CD4-positive, alpha-beta T cell treated with Interleukin-4 for 4 hours (primary cell): ENCODE data around the gene FBN1.

Experiments
- DNase-seq: peaks from one replicate; pipeline ENCODE4 v3.0.0-alpha.2; 2020

FBN1 gene

DNA sequence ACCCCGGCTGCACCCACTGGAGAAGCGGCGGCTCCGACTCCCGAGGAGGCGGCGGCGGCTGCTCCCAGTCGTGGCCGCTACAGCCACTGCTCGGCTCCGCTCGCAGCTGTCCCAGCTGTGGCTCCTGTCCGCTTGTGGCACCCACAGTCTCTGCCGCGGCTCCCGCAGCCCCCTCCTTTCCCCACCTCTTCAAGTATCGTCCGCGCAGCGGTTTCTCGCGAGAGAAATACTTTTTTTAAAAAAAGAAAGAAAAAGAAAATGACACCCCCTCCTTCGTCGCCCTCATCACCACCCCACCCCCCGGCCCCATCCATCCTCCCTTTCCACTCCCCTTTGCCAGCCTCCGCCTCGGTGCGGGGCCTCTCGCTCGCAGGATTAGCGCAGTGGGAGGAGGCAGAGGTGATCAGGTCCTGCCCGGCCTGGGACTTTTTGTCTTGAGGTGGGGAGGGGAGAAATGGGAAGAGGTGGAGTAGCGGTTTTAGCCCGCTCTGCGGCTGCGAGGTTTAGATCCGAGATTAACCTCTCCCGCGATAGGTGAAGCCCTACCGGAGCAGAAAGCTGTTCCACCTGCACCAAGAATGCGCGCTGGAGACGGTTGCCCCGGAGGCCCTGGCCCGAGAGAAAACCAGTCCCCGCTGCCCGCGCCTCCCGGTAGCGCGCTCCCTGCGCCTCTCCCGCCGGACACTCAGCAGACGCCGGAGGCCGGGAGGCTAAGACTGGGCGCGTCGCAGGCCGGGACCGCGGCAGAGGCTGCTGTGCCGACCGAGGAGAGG lies at the start of gene FBN1:
Gene FBN1 (minus strand): TSS at position 152 of the 773 bp plus-strand sequence. CDS start 940 bp downstream, outside the sequence.
- no peak for DNase-seq

DNA sequence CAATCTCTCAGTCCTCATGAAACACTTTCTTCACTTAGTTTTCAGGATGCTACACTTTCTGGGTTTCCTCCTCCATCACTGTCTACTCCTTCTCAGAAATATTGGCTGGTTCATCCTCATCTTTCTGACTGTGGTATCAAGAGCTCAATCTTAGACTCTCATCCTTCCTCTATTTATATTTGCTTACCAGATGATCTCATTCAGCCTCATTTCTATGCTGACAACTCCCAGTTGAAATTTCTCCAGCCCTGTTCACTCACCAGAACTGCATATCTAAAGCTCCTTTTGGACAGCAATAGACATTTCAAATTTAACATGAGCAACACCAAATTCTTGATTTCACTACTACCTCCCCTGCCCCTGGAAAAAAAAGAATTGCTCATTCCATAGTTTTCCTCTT lies 48.0 kb upstream of the FBN1 start:
- DNase-seq = no peak

DNA sequence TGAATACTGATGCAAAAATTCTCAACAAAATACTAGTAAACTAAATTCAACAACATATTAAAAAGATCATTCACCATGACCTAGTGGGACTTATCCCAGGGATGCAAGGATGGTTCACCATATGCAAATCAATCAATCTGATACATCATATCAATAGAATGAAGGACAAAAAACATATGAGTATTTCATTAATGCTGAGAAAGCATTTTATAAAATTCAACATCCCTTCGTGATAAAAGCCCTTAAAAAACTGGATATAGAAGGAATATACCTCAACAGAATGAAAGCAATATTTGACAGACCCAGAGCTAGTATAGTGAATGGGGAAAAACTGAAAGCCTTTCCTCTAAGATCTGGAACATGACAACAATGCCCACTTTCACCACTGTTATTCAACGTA lies 43.0 kb upstream of the FBN1 start:
- DNase-seq = no peak

DNA sequence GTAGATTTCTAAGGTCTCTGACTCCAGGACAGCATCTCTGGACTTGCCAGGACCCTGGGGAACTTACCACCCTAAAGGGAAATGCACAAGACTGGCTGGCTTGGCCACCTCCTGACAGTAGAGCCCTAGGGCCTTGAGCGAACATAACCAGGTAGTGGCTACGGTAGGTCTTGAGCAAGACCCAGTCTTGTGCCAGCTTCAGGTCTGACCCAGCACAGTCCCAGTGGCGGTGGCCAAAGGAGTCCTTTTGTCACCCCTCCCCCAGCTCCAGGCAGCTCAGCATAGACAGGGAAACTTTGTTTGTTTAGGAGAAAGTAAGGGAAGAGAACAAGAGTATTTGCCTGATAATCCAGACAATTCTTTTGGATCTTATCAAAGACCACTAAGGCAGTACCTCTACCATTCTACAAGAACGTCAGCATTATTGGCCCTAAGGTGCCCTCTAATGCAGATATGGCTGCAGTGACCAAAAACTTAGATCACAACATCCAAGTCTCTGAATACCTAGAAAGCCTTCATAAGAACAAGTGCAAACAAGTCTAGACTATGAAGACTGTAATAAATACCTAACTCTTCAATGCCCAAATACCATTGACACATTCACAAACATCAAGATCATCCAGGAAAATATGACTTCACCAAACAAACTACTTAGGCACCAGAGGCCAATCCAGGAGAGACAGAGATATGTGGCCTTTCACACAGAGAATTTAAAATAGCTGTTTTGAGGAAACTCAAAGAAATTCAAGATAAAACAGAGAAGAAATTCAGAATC lies 38.7 kb upstream of the FBN1 start:
- no peak for DNase-seq

DNA sequence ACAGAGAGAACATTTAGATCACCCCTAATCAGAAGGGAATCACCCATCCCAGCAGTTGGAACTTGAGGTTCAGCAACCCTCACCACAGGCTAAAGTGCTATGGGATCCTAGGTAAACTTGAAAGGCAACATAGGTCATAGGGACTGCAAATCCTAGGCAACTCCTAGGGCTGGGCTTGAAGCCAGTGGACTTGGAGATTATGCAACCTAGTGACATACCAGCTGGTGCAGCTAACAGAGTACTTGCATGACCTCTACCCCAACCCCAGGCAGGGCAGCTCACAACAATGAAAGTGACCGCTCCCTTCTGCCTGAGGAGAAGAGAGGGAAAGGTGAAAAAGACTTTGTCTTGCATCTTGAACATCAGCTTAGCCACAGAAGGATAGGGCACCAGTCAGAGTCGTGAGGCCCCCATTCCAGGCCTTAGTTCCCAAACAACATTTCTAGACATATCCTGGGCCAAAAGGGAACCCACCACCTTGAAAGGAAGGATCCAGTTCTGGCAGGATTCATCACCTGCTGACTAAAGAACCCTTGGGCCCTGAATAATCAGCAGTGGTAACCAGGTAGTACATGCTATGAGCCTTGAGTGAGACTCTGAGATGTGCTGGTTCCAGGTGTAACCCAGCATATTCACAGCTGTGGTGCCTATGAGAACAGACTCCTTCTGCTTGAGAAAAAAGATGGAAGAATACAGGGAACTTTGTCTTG lies 37.6 kb upstream of the FBN1 start:
- DNase-seq = no peak

DNA sequence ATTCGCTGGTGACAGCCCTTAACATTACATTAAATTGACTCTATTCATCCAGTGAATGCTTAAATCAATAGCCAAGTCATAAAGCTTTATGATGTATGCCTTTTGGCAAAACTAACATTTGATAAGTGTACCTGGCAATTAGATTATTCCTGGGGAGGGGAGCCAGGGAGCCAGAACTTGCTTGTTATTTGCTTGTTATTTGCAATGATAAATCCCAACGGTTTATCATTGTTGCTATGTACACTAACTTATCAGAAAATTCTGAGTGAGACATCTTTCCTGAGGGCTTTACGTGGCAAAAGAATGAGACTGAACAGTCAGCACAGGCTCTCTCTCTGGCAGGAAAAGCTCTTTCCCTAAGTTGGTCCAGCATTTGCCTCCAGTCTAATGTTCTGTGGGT lies 35.8 kb upstream of the FBN1 start:
- no peak for DNase-seq

DNA sequence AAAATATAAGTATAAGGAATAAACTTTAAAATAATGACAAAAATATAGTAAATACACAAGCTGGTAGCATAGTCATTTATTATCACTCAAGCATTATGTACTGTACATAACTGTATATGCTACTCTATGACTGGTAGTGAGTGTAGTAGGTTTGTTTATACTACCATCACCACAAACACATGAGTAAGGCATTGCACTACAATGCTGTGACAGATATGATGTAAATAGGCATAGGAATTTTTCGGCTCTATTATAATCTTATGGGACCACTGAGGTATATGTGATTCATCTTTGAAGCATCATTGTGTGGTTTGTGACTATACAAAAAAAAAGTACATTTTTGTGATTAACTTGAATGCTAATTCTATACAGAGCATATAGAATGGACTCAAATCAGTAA lies 35.3 kb upstream of the FBN1 start:
- no peak for DNase-seq

DNA sequence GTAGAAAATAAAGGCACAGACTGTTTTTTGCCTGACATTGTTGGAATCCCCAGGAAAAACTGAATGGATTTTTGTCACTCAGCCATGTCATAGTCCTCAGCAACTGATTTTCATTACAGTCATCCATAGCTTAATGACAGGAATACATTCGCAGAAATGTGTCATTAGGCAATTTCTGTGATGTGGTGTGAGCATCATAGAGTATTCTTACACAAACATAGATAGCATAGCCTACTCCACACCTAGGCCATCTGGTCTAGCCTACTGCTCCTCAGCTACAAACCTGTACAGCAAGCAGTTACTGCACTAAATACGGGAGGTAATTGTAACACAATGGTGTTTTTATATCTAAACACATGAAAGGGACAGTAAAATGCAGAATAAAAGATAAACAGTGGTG lies 34.4 kb upstream of the FBN1 start:
- no peak for DNase-seq

DNA sequence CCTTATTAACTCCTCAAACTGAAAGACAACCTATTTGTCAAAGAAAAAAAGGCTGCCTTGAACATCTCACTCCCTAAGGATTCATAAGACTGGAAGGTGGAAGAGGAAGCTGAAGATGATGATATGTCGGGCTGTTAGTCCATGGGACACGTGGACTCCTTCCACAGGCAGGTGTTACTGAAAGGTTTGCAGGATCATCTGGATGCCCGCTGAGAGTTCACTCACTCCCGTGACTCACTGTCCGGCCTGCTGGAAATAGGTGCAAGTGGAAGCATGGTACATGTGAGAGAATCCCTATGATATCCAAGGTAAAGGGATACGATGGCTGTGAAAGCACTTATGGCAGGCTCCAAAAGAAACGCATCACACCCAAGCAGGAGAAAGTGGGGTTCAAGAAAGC lies 33.3 kb upstream of the FBN1 start:
- DNase-seq = no peak

DNA sequence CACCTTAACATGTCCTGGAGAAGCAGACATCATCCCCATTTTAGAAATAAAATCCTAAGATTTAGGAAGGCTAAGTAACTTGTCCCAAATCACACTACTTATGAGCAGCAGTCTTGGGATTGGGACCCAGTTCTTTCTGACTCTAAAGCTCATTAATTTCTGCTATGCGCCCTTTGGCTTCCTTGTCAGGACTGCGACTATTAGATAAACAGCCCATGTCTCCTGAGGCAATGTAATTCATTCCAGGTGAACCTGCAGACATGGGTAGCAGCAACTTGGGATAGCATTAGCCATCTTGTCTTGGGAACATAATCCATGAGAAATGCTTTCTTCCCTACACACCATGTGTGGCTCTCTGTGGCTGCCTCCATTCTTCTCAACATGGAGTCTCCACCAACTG lies 32.3 kb upstream of the FBN1 start:
- no peak for DNase-seq

DNA sequence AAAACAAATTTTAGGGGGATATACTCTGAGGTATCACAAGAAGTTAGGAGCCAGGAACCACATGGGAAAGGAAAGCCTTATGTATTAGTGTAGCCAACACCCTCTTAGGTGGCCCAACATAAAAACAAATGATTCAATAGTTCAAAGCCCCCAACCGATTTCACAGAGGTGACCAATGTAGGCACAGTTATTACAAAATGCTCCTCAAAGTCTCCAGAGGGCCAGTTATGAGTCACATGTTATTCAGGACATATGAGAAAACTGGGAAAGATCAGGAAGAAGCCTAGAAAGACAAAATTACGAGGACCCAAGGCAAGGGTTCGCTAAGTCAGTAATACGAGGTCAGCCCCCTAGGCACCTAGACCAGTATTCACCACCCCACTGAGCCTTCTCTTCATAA lies 29.9 kb upstream of the FBN1 start:
- no peak for DNase-seq

DNA sequence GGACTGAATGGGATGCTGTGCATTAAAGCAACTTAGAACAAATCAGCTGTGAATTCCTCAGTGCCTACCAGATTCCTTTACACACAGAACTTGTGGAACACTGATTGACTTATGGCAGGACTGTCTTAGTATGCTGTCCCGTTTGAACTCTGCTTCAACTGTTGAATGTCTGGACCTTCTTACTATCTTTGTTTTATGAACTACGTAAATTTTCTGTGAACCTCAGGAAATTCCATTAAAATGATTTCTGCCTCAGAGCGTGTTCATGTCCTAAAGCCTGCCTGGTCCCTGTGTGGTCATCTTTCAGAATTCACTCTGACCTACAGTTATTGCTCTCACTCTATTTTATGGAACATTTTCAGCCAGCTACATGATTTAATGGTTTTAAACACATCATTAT lies 29.4 kb upstream of the FBN1 start:
- no peak for DNase-seq

DNA sequence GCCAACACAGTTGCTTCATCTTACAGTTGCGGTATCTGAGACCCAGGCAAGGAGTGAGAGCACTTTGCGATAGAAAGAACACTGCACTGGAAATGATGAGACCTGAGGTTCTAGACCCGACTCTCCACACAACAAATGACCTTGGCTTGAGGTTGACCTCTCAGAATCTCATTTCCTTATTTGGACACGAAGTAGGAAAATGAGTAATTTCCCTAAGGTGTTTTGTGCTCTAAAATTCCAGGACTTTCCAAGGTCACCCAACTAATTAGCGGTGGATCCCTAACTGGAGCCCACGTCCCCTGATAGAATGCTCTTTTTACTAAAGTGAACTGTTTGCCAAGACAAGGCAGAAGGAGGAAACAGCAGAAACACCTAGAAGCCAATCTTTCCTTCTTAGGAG lies 26.7 kb upstream of the FBN1 start:
- no peak for DNase-seq

DNA sequence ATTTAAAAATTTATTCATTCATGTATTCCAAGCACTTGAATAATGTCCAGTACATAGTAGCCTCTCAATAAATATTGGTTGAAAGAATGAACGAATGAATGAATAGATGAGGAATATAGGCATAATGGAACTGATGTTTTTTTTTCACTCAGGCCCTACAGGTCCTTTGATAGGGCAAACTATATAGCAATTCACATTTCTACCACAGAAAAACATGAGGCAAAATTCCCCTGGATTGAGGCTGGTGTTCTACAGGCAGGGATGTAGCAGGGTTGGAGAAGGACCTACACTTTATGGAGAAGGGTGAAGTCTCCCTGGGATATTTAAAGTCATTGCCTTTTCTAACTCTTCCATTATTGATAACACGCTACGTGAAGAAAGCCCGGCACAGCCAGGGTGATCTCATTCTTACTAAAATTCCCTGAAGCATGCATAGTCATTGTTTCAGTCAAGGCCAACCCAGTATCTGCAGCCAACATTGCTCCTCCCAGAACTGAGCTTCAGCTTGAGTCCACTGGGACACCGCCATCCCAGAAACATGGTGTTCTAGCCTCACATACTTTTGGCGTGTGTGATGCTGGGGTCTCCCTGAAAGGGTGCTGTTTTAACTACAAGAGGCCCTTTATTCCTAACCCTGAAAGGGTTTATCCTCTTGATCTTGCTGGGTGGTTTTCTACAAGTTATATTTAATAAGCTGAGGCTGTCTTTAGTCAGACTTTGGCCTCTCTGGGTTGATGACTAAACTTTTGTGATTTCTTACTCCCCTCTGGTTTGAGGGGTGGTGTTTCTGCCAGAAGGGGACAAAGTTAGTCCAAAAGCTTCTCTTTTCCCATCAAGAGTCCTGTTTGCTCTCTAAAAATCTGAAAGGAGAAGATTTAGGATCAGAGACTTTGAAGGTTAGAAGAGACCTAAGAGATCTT lies 25.9 kb upstream of the FBN1 start:
- no peak for DNase-seq

DNA sequence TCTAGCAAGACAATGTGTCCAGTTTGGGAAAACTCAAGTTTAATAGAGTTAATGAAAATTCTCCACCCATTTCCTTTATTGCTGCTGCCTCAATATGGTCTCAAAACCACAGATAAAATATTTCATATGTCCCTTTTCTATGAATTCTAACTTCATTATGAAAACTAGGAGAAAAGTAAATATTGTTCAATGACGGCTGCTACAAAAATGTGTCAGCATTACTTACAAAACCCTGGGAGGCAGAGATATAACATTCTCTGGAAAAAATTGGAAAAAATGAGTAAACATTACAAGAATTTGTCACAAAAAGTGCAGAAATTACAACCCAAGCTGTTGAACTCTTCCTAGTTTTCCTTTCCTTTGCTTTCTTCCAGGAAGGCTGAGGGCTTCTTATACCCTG lies 22.2 kb upstream of the FBN1 start:
- no peak for DNase-seq

DNA sequence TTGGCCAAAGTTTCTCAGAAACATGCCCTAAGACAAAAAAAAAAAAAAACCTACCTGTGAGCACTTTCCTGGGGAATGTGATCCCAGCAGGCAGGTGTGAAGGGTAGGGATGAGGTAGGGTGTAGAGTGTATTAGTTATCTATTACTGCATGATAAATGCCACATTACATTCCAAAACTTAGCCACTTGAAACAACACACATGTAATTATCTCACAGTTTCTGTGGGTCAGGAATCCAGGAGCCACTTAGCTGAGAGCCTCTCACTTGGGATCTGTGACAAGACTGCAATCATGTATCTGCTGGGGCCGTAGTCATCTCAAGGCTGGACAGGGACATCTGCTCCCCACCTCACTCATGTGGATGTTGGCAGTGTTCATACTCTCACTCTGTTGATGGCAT lies 18.9 kb upstream of the FBN1 start:
- DNase-seq = no peak

DNA sequence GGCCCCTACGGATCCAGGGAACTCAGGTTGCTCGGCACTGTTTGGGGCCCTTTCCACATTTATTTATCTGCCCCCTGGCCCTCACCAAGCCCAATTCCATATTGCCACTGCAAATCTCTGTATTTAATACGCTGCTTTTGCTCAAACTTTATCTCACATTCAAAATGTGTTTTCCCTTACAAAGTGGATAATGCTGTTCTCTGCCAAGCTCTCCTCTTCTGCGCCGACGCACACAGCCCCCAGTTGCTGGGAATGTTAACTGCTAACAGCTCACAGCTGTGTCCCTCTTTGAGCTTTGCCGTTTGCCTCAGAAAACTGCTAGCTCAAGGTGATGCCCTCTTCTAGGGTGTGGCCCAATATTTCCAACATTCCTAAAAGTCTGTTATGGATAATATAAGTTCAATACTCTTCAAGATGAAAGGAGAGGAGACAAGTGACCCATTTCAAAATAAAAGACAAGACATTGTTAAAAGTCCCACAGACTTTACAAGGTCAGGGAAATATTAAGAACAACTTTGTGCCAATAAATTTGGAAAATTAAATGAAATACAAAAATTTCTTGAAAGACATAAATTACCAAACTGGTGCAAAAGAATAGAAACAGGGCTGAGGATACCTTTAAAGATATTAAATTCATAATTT lies 12.6 kb upstream of the FBN1 start:
- no peak for DNase-seq

DNA sequence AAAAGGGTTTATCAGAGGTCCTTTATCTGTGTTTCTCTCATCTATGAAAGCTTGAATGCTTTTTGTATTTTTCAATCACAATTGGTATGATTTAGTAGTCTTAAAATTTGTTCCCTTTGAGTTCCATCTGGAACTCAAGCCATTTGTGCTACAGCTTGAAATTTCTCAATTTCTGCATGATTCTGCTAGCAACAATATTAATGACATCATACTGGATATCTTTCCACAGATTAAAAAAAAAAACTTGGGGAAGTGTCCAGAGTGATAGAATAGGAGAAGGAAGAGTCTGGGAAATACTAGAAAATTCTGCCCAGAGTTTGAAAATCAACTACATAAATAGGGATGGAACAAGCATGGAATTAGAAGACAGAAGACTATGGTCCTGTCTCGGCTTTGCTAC lies 9.3 kb upstream of the FBN1 start:
- no peak for DNase-seq

DNA sequence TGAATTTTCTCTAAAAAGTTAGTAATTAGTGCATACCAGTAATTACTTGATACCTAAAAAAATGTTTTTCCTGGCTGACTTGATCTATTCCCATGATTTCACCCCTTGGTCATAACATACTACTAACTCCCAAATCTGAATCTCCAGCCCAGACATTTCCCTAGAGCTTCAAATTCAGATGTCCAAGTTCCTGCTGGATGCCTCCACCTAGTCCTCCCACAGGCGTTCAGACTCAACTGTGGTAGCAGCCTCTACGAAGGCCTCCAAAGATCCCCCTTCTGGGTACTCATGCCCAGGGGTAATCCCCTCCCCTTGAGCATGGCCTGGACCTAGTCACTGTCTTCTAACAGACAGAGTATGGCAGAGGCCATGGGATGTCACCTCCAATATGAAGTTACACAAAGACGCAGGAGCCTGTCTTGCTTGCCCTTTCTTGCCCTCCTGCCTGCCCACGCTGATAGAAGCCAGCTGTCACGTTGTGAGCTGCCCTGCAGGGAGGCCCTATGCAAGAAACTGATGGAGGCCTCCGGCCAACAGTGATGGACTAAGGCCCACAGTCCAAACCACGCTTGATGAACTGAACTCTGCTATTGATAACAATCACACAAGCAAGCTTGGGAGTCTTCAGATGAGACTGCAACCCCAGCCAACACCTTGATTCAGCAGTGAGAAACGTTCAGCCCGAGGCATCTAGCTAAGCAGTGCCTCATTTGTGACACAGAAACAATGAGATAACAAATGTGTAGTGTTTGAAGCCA lies 8.6 kb upstream of the FBN1 start:
- no peak for DNase-seq

DNA sequence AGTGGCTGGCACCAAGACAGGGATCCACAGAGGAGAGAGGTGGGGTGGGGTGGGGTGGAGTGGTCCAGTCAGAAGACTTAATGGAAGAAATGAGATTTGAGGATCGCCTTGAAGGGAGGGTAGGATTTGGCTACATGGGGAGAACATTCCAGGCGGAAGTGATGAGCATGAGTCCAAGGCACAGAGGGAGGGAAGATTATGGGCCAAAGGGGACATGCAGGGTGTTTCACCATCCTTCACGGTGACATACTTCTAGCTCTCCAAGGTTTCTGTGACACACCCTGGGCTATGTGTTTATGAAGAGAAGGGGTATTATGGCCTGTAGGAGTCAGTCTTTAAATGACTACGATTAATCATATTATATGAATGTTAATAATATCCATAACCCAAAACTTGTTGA lies 7.7 kb upstream of the FBN1 start:
- DNase-seq = no peak

DNA sequence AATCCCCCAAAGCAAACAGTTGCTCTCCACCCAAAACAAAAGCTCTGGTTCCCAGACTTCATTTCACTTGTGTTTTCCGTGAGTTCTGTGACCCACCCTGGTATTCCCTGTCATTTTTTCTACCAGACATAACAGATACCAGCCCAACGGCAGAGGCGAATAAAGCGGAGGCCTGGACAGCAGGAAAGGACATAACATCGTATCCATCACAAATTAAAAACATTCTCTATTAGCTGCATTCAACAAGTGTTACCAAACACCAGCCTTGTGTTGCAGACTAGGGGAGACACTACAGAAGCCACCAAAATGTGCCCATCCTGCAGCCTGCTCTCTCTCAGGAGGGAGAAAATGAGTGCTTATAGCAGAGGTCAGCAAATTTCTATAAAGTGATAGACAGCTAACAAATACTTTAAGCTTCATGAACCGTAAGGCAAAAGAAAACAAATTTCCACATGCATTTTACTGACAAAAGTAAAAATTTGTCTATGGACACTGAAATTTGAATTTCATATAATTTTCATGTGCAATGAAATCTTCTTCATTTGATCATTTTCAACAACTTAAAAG lies 7.1 kb upstream of the FBN1 start:
- DNase-seq = no peak
